ENCODE measurements around the gene STX4.

STX4 gene

GRCh38 chr16:30985401-30986128, 47.8 kb upstream of the STX4 start:
- Histone ChIP-seq H3K9me3 (ENCODE audit: severe bottlenecking) (no peaks in the 10 kb centered on the region), H3K4me3 (ENCODE audit: severe bottlenecking) (peak overlapping the region; percentile 31), H3K4me1 (ENCODE audit: insufficient read depth, poor library complexity, severe bottlenecking) (no peaks in the 10 kb centered on the region), H3K27me3 (ENCODE audit: insufficient read depth, poor library complexity, severe bottlenecking) (no peaks in the 10 kb centered on the region), H3K36me3 (ENCODE audit: low read depth) (peaks cover 15% of the 10 kb centered on the region), H3K27ac (ENCODE audit: poor library complexity, severe bottlenecking) (no peak overlapping the region)
- TF ChIP-seq, protein P1, sequence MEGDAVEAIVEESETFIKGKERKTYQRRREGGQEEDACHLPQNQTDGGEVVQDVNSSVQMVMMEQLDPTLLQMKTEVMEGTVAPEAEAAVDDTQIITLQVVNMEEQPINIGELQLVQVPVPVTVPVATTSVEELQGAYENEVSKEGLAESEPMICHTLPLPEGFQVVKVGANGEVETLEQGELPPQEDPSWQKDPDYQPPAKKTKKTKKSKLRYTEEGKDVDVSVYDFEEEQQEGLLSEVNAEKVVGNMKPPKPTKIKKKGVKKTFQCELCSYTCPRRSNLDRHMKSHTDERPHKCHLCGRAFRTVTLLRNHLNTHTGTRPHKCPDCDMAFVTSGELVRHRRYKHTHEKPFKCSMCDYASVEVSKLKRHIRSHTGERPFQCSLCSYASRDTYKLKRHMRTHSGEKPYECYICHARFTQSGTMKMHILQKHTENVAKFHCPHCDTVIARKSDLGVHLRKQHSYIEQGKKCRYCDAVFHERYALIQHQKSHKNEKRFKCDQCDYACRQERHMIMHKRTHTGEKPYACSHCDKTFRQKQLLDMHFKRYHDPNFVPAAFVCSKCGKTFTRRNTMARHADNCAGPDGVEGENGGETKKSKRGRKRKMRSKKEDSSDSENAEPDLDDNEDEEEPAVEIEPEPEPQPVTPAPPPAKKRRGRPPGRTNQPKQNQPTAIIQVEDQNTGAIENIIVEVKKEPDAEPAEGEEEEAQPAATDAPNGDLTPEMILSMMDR (IDR thresholded peaks at IDR 0.05; ENCODE audit: poor library complexity, severe bottlenecking): peak; percentile 63
- no peak for DNase-seq (ENCODE audit: low spot score)
- peak; percentile 74 for ATAC-seq (ENCODE audit: low read depth)

DNA sequence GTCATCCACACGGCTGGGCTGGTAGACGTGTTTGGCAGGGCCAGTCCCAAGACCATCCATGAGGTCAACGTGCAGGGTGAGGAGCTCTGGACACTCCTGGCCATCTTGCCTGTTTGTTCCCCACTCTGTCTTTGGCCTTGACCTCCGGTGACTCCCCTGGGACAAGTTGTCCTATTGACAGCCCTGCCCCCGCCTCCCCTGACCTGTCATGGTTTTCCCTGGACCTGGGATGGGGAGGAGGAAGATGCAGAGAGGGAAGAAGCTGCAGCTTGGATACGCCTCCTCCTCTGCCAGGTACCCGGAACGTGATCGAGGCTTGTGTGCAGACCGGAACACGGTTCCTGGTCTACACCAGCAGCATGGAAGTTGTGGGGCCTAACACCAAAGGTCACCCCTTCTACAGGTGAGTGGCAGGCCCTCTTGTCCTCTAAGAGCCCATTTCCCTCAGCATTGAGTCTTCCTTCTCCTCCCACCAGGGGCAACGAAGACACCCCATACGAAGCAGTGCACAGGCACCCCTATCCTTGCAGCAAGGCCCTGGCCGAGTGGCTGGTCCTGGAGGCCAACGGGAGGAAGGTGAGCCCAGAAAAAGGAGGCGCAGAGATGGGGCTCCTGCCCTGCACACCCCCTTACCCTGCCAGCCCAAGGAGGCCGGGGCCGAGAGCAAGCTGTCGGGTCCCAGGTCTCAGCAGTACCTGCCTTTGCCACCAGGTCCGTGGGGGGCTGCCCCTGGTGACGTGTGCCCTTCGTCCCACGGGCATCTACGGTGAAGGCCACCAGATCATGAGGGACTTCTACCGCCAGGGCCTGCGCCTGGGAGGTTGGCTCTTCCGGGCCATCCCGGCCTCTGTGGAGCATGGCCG, 47.0 kb upstream of the STX4 start:
- TF ChIP-seq, protein P1 (IDR thresholded peaks at IDR 0.05; ENCODE audit: poor library complexity, severe bottlenecking): no peak
- Histone ChIP-seq H3K4me3 (ENCODE audit: severe bottlenecking) (no peak overlapping the region), H3K36me3 (ENCODE audit: low read depth) (peaks cover 10% of the 10 kb centered on the region)

DNA sequence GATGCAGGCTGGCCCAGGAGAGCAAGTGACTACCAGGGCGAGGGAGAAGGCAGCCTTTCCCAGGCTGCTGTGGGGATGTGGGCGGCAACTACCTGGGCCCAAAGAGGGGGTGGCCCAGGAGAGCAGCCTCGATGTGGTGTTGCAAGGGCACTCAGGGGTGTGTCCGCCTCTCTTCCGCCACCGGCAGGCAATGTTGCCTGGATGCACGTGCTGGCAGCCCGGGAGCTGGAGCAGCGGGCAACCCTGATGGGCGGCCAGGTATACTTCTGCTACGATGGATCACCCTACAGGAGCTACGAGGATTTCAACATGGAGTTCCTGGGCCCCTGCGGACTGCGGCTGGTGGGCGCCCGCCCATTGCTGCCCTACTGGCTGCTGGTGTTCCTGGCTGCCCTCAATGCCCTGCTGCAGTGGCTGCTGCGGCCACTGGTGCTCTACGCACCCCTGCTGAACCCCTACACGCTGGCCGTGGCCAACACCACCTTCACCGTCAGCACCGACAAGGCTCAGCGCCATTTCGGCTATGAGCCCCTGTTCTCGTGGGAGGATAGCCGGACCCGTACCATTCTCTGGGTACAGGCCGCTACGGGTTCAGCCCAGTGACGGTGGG, 45.7 kb upstream of the STX4 start:
- H3K27me3 ChIP-seq (ENCODE audit: insufficient read depth, poor library complexity, severe bottlenecking): no peaks in the 10 kb centered on the region
- TF ChIP-seq, protein P1 (IDR thresholded peaks at IDR 0.05; ENCODE audit: poor library complexity, severe bottlenecking): no peak
- ATAC-seq (ENCODE audit: low read depth) (no peak), DNase-seq (ENCODE audit: low spot score) (no peak)
- H3K27ac ChIP-seq (ENCODE audit: poor library complexity, severe bottlenecking): no peak overlapping the region
- H3K36me3 ChIP-seq (ENCODE audit: low read depth): peaks cover 6% of the 10 kb centered on the region; the same call in 1 of the 2 replicates
- no peaks in the 10 kb centered on the region for H3K9me3 ChIP-seq (ENCODE audit: severe bottlenecking)
- no peaks in the 10 kb centered on the region for H3K4me1 ChIP-seq (ENCODE audit: insufficient read depth, poor library complexity, severe bottlenecking)
- H3K4me3 ChIP-seq (ENCODE audit: severe bottlenecking): no peak overlapping the region

More for the DNA sequence above, 47.0 kb upstream of the STX4 start:
- DNase-seq (ENCODE audit: low spot score) (no peak), ATAC-seq (ENCODE audit: low read depth) (no peak)
- H3K9me3 ChIP-seq (ENCODE audit: severe bottlenecking): no peaks in the 10 kb centered on the region
- no peak overlapping the region for H3K27ac ChIP-seq (ENCODE audit: poor library complexity, severe bottlenecking)
- H3K4me1 ChIP-seq (ENCODE audit: insufficient read depth, poor library complexity, severe bottlenecking): no peaks in the 10 kb centered on the region
- H3K27me3 ChIP-seq (ENCODE audit: insufficient read depth, poor library complexity, severe bottlenecking): no peaks in the 10 kb centered on the region

GRCh38 chr16:30989469-30990047, 43.8 kb upstream of the STX4 start:
- no peaks in the 10 kb centered on the region; the same call in 1 of the 2 replicates for H3K36me3 ChIP-seq (ENCODE audit: low read depth)
- TF ChIP-seq, protein P1 (IDR thresholded peaks at IDR 0.05; ENCODE audit: poor library complexity, severe bottlenecking): no peak
- no peaks in the 10 kb centered on the region for H3K9me3 ChIP-seq (ENCODE audit: severe bottlenecking)
- no peak overlapping the region for H3K27ac ChIP-seq (ENCODE audit: poor library complexity, severe bottlenecking)
- no peak for DNase-seq (ENCODE audit: low spot score)
- no peaks in the 10 kb centered on the region for H3K27me3 ChIP-seq (ENCODE audit: insufficient read depth, poor library complexity, severe bottlenecking)
- no peaks in the 10 kb centered on the region for H3K4me1 ChIP-seq (ENCODE audit: insufficient read depth, poor library complexity, severe bottlenecking)
- H3K4me3 ChIP-seq (ENCODE audit: severe bottlenecking): no peak overlapping the region
- ATAC-seq (ENCODE audit: low read depth): no peak

All from RWPE2 (cell line).